ENCODE measurements around the gene PCDHGB1.
"Not testable (repeated sequence)": the region's sequence is repeated elsewhere in the genome, so short reads cannot be mapped to it uniquely, and the experiment has no call there.

Gene PCDHGB1

DNA sequence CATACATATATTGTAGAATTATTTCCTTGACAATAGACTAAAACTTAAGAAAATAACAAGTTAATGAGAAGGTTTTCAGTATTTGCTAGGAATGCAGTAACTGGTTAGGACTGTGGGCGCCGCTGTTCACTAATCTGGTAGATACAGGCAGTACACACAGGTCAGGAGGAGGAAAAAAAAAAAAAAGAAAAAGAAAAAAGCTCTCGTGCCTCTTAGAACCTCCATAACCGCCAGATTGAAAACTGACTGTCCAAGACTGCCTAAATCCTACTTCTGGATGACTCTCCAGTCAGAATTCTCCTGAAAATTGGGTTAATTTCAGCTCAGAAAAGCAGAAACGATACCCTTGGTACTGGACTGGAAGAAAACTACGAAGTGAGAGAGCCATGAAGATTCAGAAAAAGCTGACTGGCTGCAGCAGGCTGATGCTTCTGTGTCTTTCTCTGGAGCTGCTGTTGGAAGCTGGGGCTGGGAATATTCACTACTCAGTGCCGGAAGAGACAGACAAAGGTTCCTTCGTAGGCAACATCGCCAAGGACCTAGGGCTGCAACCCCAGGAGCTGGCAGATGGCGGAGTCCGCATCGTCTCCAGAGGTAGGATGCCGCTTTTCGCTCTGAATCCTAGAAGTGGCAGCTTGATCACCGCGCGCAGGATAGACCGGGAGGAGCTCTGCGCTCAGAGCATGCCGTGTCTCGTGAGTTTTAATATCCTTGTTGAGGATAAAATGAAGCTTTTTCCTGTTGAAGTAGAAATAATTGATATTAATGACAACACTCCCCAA is 19.4 kb upstream of the PCDHGB1 start, which contains the start of gene PCDHGA1:
Gene PCDHGA1, plus strand, starts transcription at position 216 of the 782 bp plus-strand sequence.
- FAIRE-seq, result no peak
- DNase-seq (ENCODE audit: insufficient read length), result no peak
- TF ChIP-seq POLR2AphosphoS5 (IDR thresholded peaks at IDR 0.05; ENCODE audit: low read depth, low read length) (no peak), POLR2A (IDR thresholded peaks at IDR 0.05; ENCODE audit: low read depth, low read length) (no peak), TAF1 (IDR thresholded peaks at IDR 0.05; ENCODE audit: borderline replicate concordance, low read depth, low read length) (no peak)

DNA sequence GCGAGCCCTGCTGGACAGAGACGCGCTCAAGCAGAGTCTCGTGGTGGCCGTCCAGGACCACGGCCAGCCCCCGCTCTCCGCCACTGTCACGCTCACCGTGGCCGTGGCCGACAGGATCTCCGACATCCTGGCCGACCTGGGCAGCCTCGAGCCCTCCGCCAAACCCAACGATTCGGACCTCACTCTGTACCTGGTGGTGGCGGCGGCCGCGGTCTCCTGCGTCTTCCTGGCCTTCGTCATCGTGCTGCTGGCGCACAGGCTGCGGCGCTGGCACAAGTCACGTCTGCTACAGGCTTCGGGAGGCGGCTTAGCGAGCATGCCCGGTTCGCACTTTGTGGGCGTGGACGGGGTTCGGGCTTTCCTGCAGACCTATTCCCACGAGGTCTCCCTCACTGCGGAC is 17.3 kb upstream of the PCDHGB1 start:
- FAIRE-seq; DNase-seq (ENCODE audit: insufficient read length): not testable (repeated sequence)

DNA sequence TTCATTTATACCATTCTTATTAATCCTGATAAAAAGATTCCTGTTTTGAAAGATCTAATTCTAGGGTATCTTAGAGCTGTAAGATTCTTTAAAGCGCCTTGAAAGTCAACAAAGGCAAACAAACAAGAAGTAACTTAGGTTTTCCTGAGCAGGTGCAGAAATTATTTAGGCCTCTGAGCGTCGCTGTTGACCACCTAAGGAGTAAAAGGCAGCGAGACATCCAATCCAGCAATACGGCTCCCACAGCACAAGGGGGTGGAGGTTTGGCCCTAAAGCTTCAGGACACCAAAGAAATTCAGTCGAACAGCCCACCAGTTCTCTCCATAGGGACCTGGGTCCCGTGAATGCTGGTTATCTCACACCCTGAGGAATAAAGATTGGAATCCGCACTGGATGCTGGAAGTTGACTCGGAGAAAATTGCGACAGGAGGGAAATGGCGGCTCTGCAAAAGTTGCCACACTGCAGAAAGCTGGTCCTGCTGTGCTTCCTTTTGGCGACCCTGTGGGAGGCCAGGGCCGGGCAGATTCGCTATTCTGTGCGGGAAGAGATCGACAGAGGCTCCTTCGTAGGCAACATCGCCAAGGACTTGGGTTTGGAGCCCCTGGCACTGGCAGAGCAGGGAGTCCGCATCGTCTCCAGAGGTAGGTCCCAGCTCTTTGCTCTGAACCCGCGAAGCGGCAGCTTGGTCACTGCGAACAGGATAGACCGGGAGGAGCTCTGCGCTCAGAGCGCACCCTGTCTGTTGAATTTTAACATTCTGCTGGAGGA is 11.2 kb upstream of the PCDHGB1 start, which contains the start of gene PCDHGA2:
Gene PCDHGA2, plus strand, starts transcription at position 223 of the 769 bp plus-strand sequence.
- DNase-seq (ENCODE audit: insufficient read length) (no peak), FAIRE-seq (no peak)
- TF ChIP-seq TAF1 (IDR thresholded peaks at IDR 0.05; ENCODE audit: borderline replicate concordance, low read depth, low read length), result no peak
- no peak for TF ChIP-seq POLR2AphosphoS5 (IDR thresholded peaks at IDR 0.05; ENCODE audit: low read depth, low read length)
- no peak for TF ChIP-seq POLR2A (IDR thresholded peaks at IDR 0.05; ENCODE audit: low read depth, low read length)

DNA sequence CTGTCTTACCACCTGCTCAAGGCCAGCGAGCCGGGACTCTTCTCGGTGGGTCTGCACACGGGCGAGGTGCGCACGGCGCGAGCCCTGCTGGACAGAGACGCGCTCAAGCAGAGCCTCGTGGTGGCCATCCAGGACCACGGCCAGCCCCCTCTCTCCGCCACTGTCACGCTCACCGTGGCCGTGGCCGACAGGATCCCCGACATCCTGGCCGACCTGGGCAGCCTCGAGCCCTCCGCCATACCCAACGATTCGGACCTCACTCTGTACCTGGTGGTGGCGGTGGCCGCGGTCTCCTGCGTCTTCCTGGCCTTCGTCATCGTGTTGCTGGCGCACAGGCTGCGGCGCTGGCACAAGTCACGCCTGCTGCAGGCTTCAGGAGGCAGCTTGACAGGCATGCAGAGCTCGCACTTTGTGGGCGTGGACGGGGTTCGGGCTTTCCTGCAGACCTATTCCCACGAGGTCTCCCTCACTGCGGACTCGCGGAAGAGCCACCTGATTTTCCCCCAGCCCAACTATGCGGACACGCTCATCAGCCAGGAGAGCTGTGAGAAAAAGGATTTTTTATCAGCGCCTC is 9.0 kb upstream of the PCDHGB1 start:
- DNase-seq (ENCODE audit: insufficient read length); FAIRE-seq: not testable (repeated sequence)

DNA sequence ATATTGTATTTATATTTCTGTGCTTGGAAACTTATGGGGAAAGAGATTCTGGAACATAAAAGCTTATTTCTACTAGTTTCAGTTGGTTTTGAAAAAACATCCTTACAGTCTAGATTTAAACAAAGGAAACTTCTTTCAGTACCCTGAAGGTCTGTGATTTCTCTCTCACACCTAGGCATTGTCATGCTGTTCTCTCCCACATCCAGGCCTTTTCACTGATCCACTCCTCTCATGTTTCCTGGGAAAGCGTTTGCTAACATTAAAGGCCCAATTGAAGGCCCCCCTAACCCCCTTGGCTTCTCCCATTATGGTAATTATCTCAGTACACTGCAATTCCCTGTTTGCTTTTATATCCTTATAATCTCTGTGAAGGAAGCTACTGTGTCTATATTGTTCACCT is 7.1 kb upstream of the PCDHGB1 start:
- no peak for TF ChIP-seq POLR2AphosphoS5 (IDR thresholded peaks at IDR 0.05; ENCODE audit: low read depth, low read length)
- no peak for TF ChIP-seq TAF1 (IDR thresholded peaks at IDR 0.05; ENCODE audit: borderline replicate concordance, low read depth, low read length)
- TF ChIP-seq POLR2A (IDR thresholded peaks at IDR 0.05; ENCODE audit: low read depth, low read length), result no peak
- DNase-seq (ENCODE audit: insufficient read length) (no peak), FAIRE-seq (no peak)

DNA sequence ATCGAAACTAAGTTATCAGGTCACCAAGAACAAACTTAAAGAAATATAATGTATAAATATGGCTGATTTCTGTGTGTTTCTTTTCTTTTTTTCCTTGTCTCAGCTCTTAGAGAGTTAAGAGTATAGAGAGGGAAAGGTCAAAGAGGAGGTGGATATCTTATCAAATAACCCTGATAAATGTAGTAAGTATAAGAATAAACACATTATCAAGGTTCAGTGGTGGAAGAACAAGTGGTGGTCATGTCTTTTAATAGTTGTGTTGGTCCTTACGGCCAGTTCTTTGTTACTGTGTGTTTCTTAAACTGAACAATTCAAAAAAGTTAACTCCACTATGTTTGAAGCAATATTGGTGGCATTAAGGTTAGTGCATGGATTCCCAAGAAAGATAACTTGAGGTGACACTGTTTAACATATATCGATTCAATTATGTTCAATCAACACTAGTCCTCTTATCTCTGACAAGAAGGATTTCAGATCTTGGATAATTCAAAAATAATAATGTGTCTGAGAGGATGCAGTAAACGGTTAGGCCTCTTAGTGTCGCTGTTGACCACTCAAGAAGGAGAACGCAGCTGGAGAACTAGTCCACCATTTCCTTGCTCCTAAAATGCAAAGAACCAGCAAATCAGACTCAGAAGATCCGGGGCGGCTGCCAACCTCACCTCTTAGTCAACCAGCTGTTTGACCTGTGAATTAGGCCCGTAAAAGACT is 6.5 kb upstream of the PCDHGB1 start, which contains the start of gene PCDHGA3:
Gene PCDHGA3, plus strand, starts transcription at position 588 of the 711 bp plus-strand sequence. CDS start 205 bp downstream, outside the sequence.
- FAIRE-seq (no peak), DNase-seq (ENCODE audit: insufficient read length) (no peak)
- TF ChIP-seq POLR2A (IDR thresholded peaks at IDR 0.05; ENCODE audit: low read depth, low read length), result no peak
- no peak for TF ChIP-seq POLR2AphosphoS5 (IDR thresholded peaks at IDR 0.05; ENCODE audit: low read depth, low read length)
- no peak for TF ChIP-seq TAF1 (IDR thresholded peaks at IDR 0.05; ENCODE audit: borderline replicate concordance, low read depth, low read length)

DNA sequence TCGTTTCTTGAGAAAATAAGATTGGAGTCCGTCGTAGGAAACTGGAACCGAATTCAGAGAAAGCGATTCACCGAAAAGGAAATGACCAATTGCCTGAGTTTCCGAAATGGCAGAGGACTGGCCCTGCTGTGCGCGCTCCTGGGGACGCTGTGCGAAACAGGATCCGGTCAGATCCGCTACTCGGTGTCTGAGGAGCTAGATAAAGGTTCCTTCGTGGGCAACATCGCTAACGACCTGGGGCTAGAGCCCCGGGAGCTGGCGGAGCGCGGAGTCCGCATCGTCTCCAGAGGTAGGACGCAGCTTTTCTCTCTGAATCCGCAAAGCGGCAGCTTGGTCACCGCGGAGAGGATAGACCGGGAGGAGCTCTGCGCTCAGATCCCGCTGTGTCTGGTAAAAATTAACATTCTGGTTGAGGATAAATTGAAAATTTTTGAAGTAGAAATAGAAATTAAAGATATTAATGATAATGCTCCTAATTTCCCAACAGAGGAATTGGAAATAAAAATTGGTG is 5.9 kb upstream of the PCDHGB1 start:
- no peak for FAIRE-seq
- DNase-seq (ENCODE audit: insufficient read length), result no peak
- TF ChIP-seq POLR2A (IDR thresholded peaks at IDR 0.05; ENCODE audit: low read depth, low read length) (no peak), POLR2AphosphoS5 (IDR thresholded peaks at IDR 0.05; ENCODE audit: low read depth, low read length) (no peak), TAF1 (IDR thresholded peaks at IDR 0.05; ENCODE audit: borderline replicate concordance, low read depth, low read length) (no peak)

DNA sequence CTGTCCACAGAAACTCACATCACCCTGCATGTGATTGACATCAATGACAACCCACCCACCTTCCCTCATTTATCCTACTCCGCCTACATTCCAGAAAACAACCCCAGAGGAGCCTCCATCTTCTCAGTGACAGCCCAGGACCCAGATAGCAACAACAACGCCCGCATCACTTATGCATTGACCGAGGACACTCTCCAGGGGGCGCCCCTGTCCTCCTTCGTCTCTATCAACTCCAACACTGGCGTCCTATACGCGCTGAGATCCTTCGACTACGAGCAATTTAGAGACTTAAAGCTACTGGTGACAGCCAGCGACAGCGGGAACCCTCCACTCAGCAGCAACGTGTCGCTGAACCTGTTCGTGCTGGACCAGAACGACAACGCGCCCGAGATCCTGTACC is 4.6 kb upstream of the PCDHGB1 start:
- TF ChIP-seq TAF1 (IDR thresholded peaks at IDR 0.05; ENCODE audit: borderline replicate concordance, low read depth, low read length) (no peak), POLR2A (IDR thresholded peaks at IDR 0.05; ENCODE audit: low read depth, low read length) (no peak), POLR2AphosphoS5 (IDR thresholded peaks at IDR 0.05; ENCODE audit: low read depth, low read length) (no peak)
- FAIRE-seq (no peak), DNase-seq (ENCODE audit: insufficient read length) (no peak)

DNA sequence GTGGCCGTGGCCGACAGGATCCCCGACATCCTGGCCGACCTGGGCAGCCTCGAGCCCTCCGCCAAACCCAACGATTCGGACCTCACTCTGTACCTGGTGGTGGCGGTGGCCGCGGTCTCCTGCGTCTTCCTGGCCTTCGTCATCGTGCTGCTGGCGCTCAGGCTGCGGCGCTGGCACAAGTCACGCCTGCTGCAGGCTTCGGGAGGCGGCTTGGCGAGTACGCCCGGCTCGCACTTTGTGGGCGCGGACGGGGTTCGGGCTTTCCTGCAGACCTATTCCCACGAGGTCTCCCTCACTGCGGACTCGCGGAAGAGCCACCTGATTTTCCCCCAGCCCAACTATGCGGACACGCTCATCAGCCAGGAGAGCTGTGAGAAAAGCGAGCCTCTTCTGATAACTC is 3.9 kb upstream of the PCDHGB1 start:
- DNase-seq (ENCODE audit: insufficient read length); FAIRE-seq: not testable (repeated sequence)

DNA sequence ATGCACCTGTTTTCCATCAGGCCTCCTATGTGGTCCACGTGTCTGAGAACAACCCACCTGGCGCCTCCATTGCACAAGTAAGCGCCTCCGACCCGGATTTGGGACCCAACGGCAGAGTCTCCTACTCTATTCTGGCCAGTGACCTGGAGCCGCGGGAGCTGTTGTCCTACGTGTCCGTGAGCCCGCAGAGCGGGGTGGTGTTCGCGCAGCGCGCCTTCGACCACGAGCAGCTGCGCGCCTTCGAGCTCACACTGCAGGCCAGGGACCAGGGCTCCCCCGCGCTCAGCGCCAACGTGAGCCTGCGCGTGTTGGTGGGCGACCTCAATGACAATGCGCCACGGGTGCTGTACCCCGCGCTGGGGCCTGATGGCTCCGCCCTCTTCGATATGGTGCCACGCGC is 1.7 kb downstream of the PCDHGB1 start:
- no peak for FAIRE-seq
- no peak for TF ChIP-seq POLR2A (IDR thresholded peaks at IDR 0.05; ENCODE audit: low read depth, low read length)
- no peak for TF ChIP-seq POLR2AphosphoS5 (IDR thresholded peaks at IDR 0.05; ENCODE audit: low read depth, low read length)
- TF ChIP-seq TAF1 (IDR thresholded peaks at IDR 0.05; ENCODE audit: borderline replicate concordance, low read depth, low read length), result no peak
- DNase-seq (ENCODE audit: insufficient read length), result no peak

DNA sequence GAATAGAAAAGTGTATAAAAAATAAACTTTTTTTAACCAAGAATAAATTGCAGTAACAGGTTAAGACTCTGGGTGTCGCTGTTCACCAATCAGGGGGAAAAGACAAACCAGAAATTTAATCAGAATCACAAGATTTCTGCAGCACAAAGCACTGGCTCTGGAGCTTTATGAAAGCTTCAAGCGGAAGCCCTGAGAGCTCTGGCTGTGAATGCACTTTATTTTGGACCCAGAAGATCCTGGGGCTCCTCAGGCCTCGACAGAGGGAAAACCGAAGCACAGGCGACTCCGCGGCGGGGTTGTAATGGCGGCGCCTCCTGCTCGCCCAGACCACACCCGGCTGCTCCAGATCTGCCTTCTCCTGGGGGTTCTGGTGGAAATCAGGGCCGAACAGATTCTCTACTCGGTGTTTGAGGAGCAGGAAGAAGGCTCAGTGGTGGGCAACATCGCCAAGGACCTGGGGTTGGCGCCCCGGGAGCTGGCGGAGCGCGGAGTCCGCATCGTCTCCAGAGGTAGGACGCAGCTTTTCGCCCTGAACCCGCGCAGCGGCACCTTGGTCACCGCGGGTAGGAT is 5.1 kb downstream of the PCDHGB1 start, which contains the start of gene PCDHGA4:
Gene PCDHGA4, plus strand, starts transcription at position 122 of the 570 bp plus-strand sequence. Its CDS starts 87 bp downstream, at position 209.
- no peak for DNase-seq (ENCODE audit: insufficient read length)
- no peak for FAIRE-seq

More for the DNA sequence above, 5.1 kb downstream of the PCDHGB1 start, which contains the start of gene PCDHGA4:
- TF ChIP-seq POLR2AphosphoS5 (IDR thresholded peaks at IDR 0.05; ENCODE audit: low read depth, low read length) (no peak), POLR2A (IDR thresholded peaks at IDR 0.05; ENCODE audit: low read depth, low read length) (no peak), TAF1 (IDR thresholded peaks at IDR 0.05; ENCODE audit: borderline replicate concordance, low read depth, low read length) (no peak)
